SW480 (cell line): ENCODE data around the gene ST3GAL3.
"Not testable (repeated sequence)": the region's sequence is repeated elsewhere in the genome, so short reads cannot be mapped to it uniquely, and the experiment has no call there.

Experiments
- DNase-seq: peaks from one replicate; pipeline ENCODE4 v3.0.0-alpha.2; 2016; ENCODE audit warnings: low spot score

The ST3GAL3 gene

GRCh38 chr1:43757343-43758053, 50.2 kb downstream of the ST3GAL3 start:
- no peak for DNase-seq

GRCh38 chr1:43760745-43761317, 53.5 kb downstream of the ST3GAL3 start:
- no peak for DNase-seq

- peak; percentile 88 for DNase-seq
These were observed 56.2 kb downstream of the ST3GAL3 start for GRCh38 chr1:43763497-43763973.

GRCh38 chr1:43764581-43764980, 57.2 kb downstream of the ST3GAL3 start:
- DNase-seq = no peak

GRCh38 chr1:43766086-43766784, 58.9 kb downstream of the ST3GAL3 start:
- DNase-seq = no peak

- DNase-seq = peak; percentile 38
These were observed 59.6 kb downstream of the ST3GAL3 start for GRCh38 chr1:43766818-43767525.

GRCh38 chr1:43768168-43768567, 60.8 kb downstream of the ST3GAL3 start:
- DNase-seq = no peak

GRCh38 chr1:43769350-43769908, 62.1 kb downstream of the ST3GAL3 start:
- DNase-seq = no peak

GRCh38 chr1:43770111-43770510, 62.8 kb downstream of the ST3GAL3 start:
- no peak for DNase-seq

GRCh38 chr1:43772978-43773377, 65.6 kb downstream of the ST3GAL3 start:
- no peak for DNase-seq

- DNase-seq = no peak
These were observed 66.5 kb downstream of the ST3GAL3 start for GRCh38 chr1:43773821-43774220.

GRCh38 chr1:43774359-43774758, 67.0 kb downstream of the ST3GAL3 start:
- no peak for DNase-seq

GRCh38 chr1:43776043-43776761, 68.9 kb downstream of the ST3GAL3 start:
- no peak for DNase-seq

- not testable (repeated sequence) for DNase-seq
These were observed 70.6 kb downstream of the ST3GAL3 start for GRCh38 chr1:43777916-43778315.

GRCh38 chr1:43779266-43779665, 71.9 kb downstream of the ST3GAL3 start:
- DNase-seq = no peak

GRCh38 chr1:43779805-43780403, 72.6 kb downstream of the ST3GAL3 start:
- DNase-seq = no peak

- no peak for DNase-seq
These were observed 74.2 kb downstream of the ST3GAL3 start for GRCh38 chr1:43781574-43781973.

- DNase-seq = no peak
These were observed 75.8 kb downstream of the ST3GAL3 start for GRCh38 chr1:43783096-43783670.

GRCh38 chr1:43783671-43784205, 76.4 kb downstream of the ST3GAL3 start:
- peak; percentile 94 for DNase-seq

- no peak for DNase-seq
These were observed 79.0 kb downstream of the ST3GAL3 start for GRCh38 chr1:43786201-43786958.
